Activated CD8-positive, alpha-beta memory T cell treated with anti-CD3 and anti-CD28 coated beads, Interleukin-2, amount 50 U/mL, for 1 hour (primary cell): ENCODE measurements around the gene CLDN18.

Experiments used
- DNase-seq: peaks from one replicate; pipeline ENCODE4 v3.0.0-alpha.2; 2020; ENCODE audit errors: extremely low read depth

The CLDN18 gene

DNA sequence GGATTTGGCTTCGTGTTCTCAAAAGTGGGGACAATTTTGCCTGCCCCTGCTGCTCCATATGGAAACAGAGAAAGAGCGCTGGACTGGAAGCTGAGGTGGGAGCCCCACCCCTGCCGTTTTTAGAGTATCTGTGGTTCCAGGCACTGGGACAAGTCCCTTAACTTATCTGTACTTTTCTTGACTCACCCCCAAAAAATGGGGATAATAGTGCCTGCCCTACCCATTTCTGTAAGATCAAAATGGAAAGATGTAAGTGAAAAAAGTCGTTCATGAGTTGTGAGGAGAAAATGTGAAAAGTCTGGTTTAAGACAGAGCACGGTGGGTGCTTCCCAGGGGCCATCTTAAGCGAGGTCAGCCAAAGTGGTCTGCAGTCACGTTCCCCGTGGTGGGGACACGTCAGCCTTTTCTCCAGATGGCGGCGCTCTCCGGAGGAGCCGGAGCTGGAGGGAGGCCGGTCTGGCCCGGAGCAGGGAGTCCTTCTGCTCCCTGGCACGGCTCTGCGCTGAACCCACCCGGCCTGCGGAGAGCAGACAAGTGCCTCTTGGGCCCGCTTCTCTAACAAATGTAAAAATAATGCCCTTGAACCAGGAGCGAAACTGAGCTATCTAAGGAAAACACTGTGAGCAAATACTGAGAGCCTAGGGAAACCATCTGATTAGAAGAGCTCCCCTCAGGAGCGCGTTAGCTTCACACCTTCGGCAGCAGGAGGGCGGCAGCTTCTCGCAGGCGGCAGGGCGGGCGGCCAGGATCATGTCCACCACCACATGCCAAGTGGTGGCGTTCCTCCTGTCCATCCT lies at the start of gene CLDN18:
TSS of gene CLDN18 (plus strand) at position 690 of the 797 bp plus-strand sequence. CDS start at position 751, 61 bp downstream.
- DNase-seq: no peak

DNA sequence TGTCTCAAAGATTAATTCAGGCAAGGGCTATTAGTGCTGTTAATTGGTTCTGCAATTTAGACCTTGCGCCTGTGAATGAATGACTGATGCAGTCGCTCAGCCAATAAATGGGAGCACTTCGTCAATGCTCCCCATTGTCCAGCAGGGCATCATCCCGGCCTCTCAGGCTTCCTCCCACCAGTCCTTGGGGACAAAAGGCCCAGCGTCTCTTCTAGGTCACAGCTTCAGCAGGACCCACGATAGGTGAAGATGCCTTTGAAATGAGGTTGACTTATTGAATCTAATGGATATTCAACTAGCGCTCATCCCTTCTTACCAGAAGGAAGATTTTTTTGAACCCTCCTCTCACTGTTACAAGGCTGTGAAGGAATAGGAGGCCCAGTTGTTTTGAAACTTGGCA lies 47.7 kb upstream of the CLDN18 start:
- no peak for DNase-seq

DNA sequence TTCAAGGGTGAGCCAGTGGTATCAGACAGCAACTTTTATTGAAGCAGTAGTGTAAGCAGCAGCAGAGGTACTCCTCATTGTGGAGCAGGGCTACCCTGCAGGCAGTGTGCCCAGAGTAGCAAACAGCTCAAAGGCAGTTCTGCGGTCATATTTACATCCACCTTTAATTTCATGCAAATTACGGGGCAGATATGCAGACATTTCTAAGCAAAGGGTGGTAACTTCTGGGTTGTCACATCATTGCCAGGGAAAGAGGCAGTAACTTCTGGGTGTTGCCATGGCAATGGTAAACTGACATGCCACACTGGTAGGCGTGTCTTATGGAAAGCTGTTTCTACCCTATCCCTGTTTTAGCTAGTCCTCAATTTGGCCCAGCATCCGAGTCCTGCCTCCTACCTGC lies 46.5 kb upstream of the CLDN18 start:
- no peak for DNase-seq

DNA sequence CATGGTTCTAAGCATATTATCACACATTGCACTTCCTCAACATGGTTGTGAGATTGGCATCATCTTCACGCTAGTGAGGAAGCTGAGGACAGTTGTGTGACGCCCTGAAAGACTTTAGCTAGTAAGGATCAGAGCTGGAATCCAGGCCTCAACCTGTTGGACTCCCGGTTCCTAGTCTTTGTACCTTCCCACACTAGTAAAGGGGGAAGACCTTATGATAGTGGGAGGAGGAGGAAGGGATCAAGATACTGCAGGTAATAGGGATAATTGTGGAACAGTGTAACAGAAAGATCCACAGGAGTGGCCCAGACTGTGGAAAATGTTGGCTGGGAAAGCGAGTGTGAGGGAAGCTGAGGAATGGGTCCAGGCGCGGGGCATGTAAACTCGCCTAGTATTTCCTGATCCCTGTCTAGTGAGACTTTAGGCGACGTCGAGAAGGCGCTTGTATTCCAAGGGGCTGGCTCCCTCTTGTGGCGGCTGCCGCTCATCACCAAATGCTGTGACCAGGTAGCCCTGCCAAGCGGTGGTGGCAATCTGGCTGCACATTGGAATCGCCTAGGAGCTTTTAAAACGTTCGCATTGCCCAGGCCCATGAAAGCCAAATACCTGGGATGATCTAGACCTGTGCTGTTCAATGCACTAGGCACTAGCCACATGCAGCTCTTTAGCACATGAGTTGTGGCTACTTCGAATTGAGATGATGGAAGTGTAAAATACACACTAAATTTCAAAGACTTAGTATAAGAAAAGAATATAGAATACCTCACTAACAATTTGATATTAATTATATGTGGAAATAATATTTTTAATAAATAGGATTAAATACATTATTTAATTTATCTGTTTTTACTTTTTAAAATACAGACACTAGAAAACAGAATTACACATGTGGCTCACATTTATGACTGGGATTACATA lies 38.8 kb upstream of the CLDN18 start:
- DNase-seq: no peak

DNA sequence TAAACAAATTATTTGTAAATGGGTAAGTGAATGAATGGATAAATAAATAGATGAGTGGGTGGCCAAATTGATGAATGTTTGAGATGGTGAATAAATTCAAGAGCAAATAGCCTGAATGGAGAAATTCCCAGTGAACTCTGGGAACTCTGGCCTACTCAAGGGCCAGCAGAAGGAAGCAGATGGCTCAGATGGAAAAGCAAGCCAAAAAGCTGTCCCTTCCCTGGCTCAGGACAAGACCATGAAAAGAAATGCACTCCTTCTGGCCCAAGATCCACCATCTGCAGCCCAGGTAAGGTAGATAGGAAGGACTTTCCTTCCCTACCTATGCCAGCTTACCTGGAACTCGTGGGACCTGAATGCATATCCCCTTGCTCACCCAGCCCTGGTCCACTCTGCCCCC lies 37.6 kb upstream of the CLDN18 start:
- DNase-seq: no peak

DNA sequence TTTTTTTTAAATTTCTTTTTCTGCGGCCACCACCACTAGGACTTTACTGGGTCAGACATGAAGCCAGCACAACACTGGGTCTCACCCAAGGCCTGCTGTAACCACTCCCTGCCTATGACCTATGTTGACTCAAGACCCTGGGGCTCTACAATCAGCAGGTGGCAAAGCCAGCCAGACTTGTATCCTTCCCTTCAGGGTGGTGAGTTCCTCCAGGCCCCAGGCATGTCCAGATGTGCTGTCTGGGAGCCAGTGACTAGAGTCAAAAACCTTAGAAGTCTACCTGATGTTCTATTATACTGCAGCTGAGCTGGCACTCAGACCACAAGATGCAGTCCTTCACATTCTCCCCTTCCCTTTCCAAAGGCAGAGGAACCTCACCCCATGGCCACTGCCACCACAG lies 31.6 kb upstream of the CLDN18 start:
- no peak for DNase-seq

DNA sequence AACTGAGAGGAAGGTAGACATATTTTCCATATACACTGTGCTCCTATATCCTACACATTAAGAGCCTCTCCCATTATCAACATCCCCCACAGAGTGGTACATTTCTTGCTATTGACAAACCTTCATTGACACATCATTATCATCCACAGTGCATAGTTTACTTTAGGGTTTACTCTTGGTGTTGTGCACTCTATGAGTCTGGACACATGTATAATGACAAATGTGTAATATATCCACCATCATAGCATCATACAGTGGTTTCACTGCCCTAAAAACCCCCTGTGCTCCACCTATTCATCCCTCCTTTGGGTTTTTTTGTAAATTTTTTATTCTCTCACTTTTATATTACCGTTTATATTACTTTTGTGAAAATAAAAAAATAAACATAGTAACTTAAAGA lies 22.2 kb upstream of the CLDN18 start:
- no peak for DNase-seq

DNA sequence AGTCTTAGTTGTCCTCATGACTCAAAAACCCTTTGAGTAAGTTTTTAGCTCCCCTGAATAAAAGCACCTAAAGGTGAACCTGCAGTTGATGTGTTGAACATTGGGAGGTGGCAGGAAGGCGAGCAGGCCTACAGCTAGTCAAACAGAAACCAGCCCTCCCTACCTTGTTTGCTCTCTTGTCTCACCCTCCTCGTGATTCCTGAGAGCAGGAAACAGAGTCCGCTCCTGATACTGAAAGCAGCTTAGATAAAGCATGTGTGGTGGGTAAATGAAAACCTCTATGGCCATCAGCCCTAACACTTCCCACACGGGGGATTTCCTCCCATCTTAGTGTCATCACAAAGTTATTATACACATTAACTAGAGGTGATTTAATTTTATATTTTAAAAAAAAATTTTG lies 21.8 kb upstream of the CLDN18 start:
- no peak for DNase-seq

DNA sequence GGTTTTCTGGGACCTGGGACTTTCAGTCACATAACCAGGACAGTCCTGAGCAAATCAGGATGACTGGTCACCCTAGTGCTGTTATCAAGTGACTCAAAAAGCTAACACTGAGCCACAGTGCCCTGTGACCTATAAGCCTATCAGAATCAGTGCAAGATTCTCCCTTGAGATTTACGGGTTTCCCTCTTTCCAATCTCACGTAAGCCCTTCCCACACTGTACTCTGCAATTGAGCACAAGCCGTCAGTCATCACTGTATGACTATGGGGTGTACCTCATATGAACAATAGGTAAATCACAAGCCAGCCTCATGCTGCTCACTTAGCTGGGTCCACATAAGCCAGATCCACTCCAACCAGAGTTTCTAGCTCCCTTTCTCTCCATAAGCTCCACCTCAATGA lies 21.0 kb upstream of the CLDN18 start:
- no peak for DNase-seq

DNA sequence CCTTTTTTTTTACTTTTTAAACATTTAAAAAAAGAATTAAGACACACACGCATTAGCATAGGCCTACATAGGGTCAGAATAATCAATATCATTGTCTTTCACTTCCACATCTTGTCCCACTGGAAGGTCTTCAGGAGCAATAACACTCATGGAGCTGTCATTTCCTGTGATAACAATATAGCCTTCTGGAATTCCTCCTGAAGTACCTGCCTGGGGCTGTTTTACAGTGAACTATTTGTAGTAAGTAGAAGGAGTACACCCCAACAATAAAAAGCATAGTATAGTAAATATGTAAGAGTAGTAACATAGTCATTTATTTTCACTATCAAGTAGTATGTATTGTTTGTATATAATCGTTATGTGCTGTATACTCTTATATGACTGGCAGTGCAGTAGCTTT lies 19.5 kb upstream of the CLDN18 start:
- DNase-seq: no peak

DNA sequence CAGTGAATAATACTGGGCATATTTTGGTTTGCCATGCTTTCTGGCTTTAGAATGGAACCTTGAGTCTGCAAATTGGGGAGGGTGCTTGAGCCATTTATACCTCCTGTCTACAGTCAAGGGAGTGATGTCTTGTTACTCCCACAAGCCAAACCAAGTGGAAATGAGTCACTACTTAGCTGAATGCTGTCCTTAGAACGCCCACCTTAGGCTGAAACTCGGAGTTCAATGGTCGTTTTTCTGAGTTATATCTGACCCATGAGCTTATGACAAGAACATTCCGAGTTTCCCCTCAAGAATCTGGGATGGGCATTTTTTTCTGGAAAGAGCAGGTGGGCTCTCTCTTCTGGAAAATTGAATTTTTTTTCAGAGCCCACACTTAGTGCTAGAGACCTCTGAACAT lies 17.4 kb upstream of the CLDN18 start:
- DNase-seq: no peak

DNA sequence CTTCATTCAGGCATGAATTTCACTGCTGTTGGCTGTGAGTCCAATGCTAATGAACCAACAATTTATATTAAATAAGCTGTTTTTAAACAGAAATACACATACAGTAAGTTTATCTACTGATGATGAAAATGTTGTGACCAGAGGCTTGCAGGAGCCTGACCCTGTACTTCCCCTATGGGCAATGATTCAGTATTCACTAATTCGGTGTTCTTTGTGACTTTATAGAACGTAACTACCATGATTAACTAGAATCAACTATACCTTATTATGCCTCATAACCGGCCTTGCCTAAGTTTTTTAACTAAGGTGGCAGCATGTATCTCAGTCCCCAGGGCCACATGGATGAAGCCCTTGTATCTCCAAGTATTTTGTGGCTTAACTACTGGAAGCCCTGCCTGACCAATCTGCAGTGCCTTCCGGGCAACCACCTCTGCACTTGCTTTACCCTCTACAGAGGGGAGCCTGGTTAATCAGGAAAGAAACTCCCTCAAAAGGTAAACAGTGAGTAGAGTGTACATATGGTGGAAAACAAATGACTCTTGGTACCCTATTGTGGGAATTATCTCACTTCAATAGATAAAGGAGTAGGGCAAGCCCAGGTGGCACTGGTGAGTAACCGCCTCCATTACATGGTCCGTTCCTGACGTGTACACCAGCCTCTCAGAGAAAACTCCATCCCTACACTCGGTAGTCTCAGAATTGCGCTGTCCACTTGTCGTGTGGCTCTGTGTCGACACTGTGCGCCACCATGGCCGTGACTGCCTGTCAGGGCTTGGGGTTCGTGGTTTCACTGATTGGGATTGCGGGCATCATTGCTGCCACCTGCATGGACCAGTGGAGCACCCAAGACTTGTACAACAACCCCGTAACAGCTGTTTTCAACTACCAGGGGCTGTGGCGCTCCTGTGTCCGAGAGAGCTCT lies 11.6 kb upstream of the CLDN18 start:
- DNase-seq: no peak

DNA sequence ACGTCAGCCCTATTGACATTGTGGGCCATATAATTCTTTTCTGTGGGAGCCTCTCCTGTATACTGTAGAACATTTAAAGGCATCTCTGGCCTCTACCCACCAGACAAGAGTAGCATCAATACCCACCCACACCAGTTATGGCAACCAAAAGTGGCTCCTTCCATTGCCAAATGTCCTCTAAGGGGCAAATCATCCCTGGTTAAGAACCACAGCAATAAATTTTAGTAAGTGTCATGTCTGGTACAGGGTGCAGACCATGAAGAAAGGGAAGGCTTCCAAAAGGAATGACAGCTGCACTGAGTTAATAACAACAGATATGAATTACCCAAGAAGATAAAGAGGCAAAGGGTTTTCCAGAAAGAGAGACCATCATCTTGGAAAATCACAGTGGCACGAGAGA lies 6.9 kb upstream of the CLDN18 start:
- no peak for DNase-seq

DNA sequence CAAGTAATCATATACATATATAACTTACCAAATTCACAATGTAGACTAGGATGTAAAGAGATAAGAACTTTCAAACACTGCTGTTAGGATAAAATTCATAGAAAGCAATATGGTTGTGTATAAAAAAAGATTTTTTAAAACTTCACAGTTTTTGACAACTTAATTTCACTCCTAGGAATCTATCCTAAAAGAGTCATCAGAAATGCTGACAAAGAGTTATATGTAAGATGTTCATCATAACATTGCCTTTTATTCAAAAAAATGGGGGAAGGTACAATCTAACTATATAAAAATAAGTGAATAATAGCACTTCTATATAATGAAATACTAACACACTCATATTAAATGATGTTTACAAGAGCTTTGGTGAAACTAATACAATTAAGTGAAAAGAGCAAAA lies 4.3 kb upstream of the CLDN18 start:
- DNase-seq: no peak

DNA sequence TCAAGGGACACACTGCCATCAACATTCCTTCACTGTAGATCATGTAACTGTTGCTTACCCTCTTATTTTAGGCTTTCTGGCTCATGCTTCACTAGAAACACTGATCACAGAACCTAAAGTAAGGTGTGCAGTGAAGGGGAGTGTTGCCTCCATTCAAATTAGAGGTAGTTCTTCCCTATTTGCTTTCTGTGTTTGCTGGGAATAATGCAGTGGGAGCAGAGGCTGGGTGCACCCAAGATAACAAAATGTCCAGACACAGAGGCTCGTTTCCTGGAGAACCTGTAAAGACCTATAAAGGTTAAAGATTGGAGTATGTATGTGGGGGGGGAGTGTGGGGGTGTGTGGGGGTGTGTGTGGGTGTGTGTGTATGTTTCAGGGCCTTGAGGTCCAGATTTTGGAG lies 2.1 kb upstream of the CLDN18 start:
- no peak for DNase-seq

DNA sequence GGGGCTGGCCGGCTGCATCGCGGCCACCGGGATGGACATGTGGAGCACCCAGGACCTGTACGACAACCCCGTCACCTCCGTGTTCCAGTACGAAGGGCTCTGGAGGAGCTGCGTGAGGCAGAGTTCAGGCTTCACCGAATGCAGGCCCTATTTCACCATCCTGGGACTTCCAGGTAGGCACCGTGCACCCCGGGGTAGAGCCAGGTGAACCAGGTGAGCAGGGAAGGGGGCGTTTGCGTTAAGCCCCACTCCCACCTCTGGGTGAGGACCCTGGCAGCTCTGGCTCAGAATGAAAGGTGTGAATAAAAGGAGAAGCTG lies 267 bp downstream of the CLDN18 start:
- DNase-seq: no peak

DNA sequence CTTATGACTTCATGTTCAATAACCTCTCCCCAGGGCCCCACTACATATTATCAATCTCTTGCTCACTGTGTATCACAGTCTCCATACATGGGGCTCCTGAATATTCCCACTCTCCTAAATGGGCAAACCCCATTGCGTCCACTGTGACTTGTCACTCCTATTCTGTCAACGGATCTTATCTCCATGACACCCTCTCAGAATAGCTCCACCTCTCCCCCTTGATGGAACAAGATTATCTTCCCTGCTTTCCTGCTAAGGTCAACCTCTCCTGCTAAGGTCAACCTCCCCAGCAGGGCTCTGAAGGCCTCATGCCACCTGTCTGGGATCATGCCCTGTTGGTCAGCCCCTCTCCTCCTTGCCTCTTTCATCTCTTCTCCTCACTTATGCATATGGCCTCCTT lies 1.8 kb downstream of the CLDN18 start:
- no peak for DNase-seq

DNA sequence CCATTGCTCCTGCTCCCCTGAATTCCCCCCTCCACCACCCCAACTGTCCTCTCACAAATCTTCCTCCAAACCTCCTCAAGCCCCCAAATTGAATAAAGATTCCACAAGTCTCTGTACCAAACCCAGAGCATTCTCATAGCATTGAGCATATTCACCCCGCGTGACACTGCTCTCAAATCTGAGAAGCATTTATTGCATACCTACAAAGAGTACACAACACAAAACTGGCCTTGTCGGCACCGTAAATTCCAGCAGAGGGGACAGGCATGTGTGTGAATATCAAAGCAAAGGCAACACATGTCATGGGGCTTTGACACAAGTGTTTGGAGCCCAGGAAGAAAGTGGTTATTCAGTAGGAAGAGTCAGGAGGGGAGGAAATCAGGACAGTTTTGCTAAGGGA lies 2.6 kb downstream of the CLDN18 start:
- no peak for DNase-seq

DNA sequence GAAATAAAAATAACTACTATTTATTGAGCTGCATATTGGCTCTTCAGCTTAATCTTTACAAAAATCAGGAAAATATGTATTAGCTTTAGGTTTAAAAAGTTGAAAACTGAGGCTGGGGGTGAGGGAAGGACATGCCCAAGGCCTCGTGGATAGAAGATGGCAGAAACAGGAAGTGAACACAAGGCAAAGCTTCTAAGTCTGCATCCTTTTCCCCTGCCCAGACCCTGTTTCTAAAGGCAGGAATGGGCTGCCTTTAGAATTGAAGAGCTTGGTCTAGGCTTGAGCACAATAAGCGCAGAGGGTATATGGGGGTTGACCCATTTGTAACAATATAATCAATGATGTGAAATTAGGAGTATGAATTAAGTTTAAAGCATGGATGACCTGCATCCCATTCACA lies 6.1 kb downstream of the CLDN18 start:
- no peak for DNase-seq

DNA sequence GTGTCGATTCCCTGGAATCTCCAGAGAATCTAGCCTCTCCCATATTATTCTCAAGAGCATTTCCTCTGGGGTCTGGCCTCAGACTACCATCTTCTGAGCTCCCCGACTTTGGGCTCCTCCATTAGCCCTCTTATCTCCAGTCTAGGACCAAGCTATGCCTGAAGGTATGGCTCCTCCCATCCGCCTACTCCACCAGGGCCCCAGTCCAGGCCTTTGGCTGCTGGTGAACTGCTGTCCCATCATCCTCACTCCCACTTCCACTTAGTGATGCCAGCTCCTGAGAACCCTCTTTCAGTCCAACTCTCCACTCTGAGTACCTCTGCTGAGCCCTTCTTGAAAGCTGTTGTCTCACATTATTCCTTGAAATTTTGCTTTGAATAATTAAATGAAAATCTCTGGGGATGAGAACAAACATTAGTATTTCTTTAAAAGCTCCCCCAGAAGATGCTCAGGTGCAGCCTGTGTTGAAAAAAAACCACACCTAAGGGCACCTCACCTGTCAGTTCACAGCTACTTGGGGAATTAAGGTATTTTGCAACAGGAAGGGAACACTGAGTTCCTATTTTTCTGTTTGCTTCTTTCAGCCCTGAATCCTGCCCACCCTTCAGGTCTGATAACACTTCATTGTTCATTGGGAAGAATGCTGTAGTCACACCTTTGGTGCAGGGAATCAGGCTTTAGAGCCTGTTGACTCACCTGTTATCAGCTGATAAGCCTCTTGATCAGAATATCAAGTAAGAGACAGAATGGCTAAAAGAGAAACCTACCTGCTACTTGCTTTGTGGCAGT lies 9.5 kb downstream of the CLDN18 start:
- no peak for DNase-seq

DNA sequence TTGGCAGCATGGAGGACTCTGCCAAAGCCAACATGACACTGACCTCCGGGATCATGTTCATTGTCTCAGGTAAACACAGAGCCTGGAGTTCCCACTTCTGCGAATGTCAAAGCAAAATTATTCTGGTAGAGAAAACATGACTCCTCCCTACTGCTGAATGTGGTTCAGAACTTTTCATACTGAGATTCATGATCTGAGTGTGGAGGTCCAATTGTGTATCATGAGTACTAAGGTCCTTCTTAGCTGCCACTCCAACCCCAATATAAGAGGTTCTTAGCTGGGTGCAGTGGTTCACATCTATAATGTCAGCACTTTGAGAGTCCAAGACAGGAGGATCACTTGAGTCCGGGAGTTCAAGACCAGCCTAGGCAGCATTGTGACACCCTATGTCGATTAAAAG lies 13.8 kb downstream of the CLDN18 start:
- no peak for DNase-seq
